ENCODE results near the gene IQSEC3.

Gene IQSEC3

DNA sequence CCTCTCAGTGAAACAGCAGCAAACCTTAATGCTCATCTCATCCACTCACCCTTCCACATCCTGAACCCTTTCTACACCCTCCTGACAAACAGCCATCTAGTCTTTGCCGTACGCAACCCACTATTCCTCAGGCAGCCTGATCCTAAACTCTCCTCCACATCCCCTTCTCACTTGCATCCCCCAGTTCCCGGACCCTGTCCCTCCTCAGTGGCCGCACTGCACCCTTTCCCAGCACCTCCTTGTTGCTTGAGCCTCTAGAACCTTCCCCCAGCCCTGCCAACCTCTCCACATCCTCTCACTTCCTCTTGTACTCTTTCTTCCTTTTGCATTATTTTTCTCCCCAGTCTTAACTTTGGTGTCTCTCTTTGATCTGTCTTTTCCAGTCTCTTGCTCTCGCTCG lies 42.9 kb downstream of the IQSEC3 start:
- Histone ChIP-seq H2AFZ (ENCODE audit: low read depth) (no peak overlapping the region), H3K4me2 (no peak overlapping the region), H3K36me3 (ENCODE audit: insufficient read depth) (no peaks in the 10 kb centered on the region), H3K27me3 (ENCODE audit: insufficient read depth, low read depth) (no peaks in the 10 kb centered on the region), H3K4me1 (ENCODE audit: low read depth, poor library complexity, severe bottlenecking) (peaks cover 34% of the 10 kb centered on the region), H3K9ac (no peak overlapping the region), H3K27ac (no peak overlapping the region), H3K4me3 (IDR thresholded peaks at IDR 0.05; ENCODE audit: insufficient read depth, low read depth, low read length) (no peak overlapping the region), H4K20me1 (ENCODE audit: insufficient read depth) (no peaks in the 10 kb centered on the region), H3K79me2 (ENCODE audit: insufficient read depth, low read depth) (no peaks in the 10 kb centered on the region)
- TF ChIP-seq CTCF (conservative IDR thresholded peaks at IDR 0.05; ENCODE audit: low read depth, low read length) = no peak

- Histone ChIP-seq H3K9ac (no peak overlapping the region), H4K20me1 (ENCODE audit: insufficient read depth) (no peaks in the 10 kb centered on the region), H2AFZ (ENCODE audit: low read depth) (no peak overlapping the region), H3K4me3 (IDR thresholded peaks at IDR 0.05; ENCODE audit: insufficient read depth, low read depth, low read length) (no peak overlapping the region), H3K4me1 (ENCODE audit: low read depth, poor library complexity, severe bottlenecking) (peaks cover 33% of the 10 kb centered on the region), H3K36me3 (ENCODE audit: insufficient read depth) (no peaks in the 10 kb centered on the region), H3K79me2 (ENCODE audit: insufficient read depth, low read depth) (no peaks in the 10 kb centered on the region), H3K27ac (no peak overlapping the region), H3K27me3 (ENCODE audit: insufficient read depth, low read depth) (no peaks in the 10 kb centered on the region), H3K4me2 (no peak overlapping the region)
- no peak for TF ChIP-seq CTCF (conservative IDR thresholded peaks at IDR 0.05; ENCODE audit: low read depth, low read length)
These were observed 43.3 kb downstream of the IQSEC3 start for GRCh38 chr12:109872-110271.

GRCh38 chr12:111699-112493 lies 45.3 kb downstream of the IQSEC3 start:
- peak overlapping the region; percentile 47; the same call in 1 of the 2 replicates for H3K27ac ChIP-seq
- peak overlapping the region; percentile 40 for H2AFZ ChIP-seq (ENCODE audit: low read depth)
- no peak for TF ChIP-seq CTCF (conservative IDR thresholded peaks at IDR 0.05; ENCODE audit: low read depth, low read length)
- H3K79me2 ChIP-seq (ENCODE audit: insufficient read depth, low read depth) = no peaks in the 10 kb centered on the region
- H3K4me2 ChIP-seq = peak overlapping the region; percentile 59; the same call in 1 of the 2 replicates
- no peak overlapping the region for H3K4me3 ChIP-seq (IDR thresholded peaks at IDR 0.05; ENCODE audit: insufficient read depth, low read depth, low read length)
- H3K36me3 ChIP-seq (ENCODE audit: insufficient read depth) = no peaks in the 10 kb centered on the region
- peaks cover 17% of the 10 kb centered on the region for H3K4me1 ChIP-seq (ENCODE audit: low read depth, poor library complexity, severe bottlenecking)
- H3K9ac ChIP-seq = peak overlapping the region; percentile 13; the same call in 1 of the 2 replicates
- no peaks in the 10 kb centered on the region for H4K20me1 ChIP-seq (ENCODE audit: insufficient read depth)
- no peaks in the 10 kb centered on the region for H3K27me3 ChIP-seq (ENCODE audit: insufficient read depth, low read depth)

DNA sequence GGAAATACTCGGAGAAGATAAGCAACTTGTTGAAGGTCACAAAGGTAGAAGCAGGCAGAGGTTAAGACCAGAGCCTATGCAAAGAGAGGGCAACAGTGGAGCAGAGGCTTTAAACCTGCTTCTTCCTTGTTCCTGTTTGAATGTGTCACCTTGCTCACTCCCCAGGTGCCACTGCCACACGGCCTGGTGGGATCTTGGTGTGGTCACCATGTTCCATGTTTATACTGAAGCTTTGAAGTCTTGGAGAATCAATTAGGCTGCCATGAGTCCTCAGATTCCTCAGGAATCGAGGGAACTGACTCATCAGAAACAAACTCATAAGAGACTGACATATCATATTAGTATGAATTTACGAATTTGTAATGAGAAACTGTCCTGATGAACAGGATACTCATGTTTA lies 46.8 kb downstream of the IQSEC3 start:
- Histone ChIP-seq H3K79me2 (ENCODE audit: insufficient read depth, low read depth) (no peaks in the 10 kb centered on the region), H3K36me3 (ENCODE audit: insufficient read depth) (no peaks in the 10 kb centered on the region), H4K20me1 (ENCODE audit: insufficient read depth) (no peaks in the 10 kb centered on the region), H3K4me3 (IDR thresholded peaks at IDR 0.05; ENCODE audit: insufficient read depth, low read depth, low read length) (no peak overlapping the region), H3K9ac (no peak overlapping the region), H3K4me2 (no peak overlapping the region), H3K27me3 (ENCODE audit: insufficient read depth, low read depth) (peaks cover 2% of the 10 kb centered on the region; the same call in 1 of the 2 replicates), H2AFZ (ENCODE audit: low read depth) (no peak overlapping the region), H3K4me1 (ENCODE audit: low read depth, poor library complexity, severe bottlenecking) (peaks cover 15% of the 10 kb centered on the region), H3K27ac (no peak overlapping the region)
- TF ChIP-seq CTCF (conservative IDR thresholded peaks at IDR 0.05; ENCODE audit: low read depth, low read length) = no peak
